Stimulated activated CD8-positive, alpha-beta memory T cell treated with anti-CD3 and anti-CD28 coated beads, Interleukin-4, amount 100 ng/mL, for 1 hour (primary cell): Measurements from ENCODE around the gene DDI2.
"Not testable (repeated sequence)": the region's sequence is repeated elsewhere in the genome, so short reads cannot be mapped to it uniquely, and the experiment has no call there.

ENCODE experiments used
- DNase-seq, 2 donors: peaks; one replicate each; pipeline ENCODE4 v3.0.0-alpha.2; 2020; ENCODE audit warnings: low read depth in 2 of 2, low spot score in 1 of 2

The DDI2 gene

DNA sequence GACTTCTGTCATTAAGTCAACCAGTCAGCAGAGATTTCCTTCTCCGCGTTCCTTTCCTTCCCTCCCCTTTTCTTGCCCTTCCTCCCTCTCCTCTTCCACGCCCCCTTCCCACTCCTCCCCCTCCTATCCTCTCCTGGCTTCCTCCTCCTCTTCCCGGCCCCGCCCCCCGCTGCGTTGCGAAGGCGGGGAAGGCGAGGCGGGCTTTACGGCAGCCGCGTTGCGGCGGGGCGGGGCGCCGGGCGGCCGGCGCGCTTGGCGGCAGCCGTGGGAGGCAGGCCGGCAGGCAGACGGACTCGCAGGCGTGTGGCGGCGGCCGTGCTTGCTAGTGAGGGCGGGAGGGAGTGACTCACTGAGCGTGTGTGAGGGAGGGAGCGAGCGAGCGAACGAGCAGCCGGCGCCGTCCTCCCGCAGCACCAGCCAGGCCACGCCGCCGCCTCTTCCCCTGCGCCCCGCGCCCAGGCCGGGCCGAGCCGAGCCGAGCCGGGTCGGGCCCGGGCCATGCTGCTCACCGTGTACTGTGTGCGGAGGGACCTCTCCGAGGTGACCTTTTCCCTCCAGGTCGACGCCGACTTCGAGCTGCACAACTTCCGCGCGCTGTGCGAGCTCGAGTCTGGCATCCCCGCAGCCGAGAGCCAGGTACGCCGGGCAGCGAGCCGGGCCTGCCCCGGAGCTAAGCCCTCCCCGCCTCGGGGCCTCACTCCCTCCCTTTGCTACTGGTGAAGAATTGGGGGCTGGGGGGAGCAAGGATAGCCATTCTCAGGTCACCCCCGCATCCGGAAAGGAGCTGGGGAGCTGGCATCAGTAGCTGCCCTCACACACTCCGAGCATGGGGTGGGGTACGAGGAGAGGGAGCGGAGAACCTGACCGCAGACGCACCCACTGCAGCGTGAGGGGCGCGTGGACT is at the start of gene DDI2:
Gene DDI2 (plus strand): TSS at position 286 of the 904 bp plus-strand sequence. CDS start 213 bp downstream, at position 499.
- DNase-seq, result peak; percentile 80 to 87

GRCh38 chr1:15568387-15569073 is 48.7 kb upstream of the DDI2 start:
- no peak for DNase-seq

DNA sequence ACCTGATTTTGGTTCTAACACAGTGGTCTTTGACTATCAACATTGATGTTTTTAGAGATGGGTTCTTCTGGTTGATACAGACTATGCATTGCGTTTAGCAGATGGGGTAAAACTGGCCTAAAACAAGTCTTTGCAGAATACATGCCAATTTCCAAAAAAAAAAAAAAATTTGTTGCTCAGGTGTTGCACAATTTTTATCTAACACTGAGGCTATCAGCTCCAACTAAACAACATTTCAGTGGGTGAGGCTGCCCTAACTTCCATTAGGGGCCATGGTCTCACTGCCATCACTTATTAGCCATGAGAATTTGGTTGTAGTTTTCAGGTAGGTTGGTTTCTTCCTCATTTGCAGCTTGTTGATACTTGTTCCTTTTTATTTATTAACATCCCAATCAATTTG is 46.4 kb upstream of the DDI2 start:
- no peak for DNase-seq

GRCh38 chr1:15571266-15571665 is 46.0 kb upstream of the DDI2 start:
- DNase-seq, result no peak

GRCh38 chr1:15573477-15573876 is 43.8 kb upstream of the DDI2 start:
- DNase-seq, result no peak

DNA sequence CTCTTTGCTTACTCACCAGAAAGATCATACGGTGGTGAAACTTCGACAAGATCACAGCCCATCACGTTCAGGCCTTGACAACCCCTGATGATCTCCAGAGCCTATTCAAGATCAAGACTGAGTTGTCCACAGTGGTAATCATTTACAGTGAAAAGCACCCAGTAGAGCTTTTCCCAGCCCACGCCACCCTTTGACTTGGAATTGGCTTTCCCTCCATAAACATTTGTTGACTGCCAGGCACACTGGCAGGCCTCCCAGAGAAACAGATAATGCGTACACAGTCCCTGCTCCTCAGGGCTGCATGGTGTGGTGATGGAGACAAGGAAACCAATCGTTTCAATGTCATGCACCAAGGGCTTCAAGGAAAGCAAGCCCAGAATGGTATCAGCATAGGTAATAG is 42.5 kb upstream of the DDI2 start:
- DNase-seq, result no peak

DNA sequence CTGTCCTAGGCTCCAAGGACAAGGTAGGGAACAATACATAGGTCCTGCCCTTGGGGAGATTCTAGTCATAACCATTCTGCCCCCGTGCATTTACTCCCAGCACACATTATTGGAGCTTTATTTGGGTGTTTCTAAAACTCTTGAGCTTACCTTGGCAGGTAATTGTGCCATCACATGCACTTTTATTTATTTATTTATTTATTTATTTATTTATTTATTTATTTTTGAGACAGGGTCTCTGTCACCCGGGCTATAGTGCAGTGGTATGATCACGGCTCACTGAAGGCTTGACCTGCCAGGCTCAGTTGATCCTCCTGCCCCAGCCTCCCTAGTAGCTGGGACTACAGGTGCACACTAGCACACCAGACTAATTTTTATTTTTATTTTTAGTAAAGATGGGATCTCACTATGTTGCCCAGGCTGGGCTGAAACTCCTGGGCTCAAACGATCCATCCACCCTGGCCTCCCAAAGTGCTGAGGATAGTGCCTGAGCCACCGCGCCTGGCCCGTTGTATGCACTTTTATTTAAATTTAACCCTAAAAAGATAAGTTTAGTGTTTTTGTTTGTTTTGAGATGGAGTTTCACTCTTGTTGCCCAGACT is 41.6 kb upstream of the DDI2 start:
- no peak for DNase-seq

GRCh38 chr1:15577691-15578090 is 39.6 kb upstream of the DDI2 start:
- DNase-seq, result no peak

- DNase-seq, result no peak
Observed at GRCh38 chr1:15578921-15579682, 38.2 kb upstream of the DDI2 start.

GRCh38 chr1:15579683-15580047 is 37.6 kb upstream of the DDI2 start:
- no peak for DNase-seq

DNA sequence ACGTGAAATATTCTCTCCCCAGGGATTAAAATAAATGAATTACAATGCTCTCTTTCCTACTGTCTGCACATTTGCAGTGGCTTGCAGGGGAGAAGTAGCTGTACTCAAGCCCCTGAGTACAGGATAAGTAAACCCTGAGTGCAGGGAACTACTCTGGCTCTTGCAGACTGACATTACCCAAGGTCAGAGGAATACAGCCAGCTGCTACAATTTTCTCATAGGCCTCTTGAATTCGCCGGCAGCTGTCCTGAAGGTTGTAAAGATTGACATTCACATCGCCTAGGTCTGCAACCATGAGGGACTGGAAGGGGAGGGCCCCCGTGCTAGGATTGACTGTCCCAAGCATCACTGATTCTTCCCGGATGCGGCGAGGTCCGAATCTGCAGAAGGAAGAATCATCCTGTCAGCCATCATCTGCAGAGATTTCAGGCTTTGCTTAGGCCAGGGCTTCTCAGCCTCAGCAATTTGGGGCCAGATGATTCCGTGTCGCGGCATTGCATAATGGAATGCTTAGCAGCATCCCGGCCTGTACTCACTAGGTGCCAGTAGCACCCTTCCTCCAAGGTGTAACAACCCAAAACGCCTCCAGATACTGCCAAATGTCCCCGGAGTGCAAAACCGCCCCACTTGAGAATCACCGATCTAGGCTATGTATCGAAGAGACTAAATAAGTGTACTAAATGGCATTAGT is 34.1 kb upstream of the DDI2 start:
- no peak for DNase-seq

DNA sequence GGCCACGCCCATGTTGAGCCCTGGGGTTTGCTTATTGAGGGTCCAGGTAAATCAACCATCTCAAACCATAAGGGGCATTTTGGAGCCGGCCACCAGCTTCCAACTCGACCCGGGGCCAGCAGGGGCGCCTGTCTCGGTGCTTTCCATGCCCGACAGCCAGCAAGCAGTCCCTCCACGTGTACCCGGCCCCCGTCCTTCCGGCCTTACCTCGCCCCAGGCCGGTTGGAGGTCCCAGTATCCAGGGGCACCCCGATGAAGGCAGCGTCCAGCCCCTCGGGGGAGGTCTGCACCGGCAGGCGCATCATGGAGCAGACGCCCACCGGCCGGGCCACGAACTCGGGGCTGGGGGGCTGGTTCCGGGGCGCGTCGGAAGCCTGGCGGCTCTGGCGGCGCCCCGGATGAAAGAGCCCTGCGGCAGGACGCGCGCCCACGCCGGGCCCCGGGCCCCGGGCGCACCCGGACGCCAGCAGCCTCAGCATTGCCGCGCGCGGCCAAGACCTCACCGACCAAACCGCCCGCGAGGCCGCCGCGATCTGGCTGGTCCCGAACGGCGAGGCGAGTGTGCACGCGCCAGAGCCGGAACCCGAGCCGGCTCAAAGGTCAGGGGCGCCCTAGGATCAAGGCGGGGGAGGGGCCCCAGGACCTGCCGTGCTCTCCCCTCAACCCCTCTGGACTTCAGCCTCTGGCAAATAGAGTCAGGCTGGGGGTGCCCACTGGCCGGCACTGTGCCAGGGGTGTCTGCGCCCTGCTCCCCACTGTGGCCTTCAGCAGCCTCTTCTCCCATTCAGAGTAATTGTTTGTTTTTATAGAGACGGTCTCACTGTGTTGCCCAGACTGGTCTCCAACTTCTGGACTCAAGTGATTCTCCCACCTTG is 32.5 kb upstream of the DDI2 start, which contains the start of gene AGMAT:
Gene AGMAT (minus strand): TSS at position 563 of the 875 bp plus-strand sequence. CDS start 84 bp downstream, at position 479.
- no peak for DNase-seq

- DNase-seq, result no peak
Observed at GRCh38 chr1:15592285-15592684, 25.0 kb upstream of the DDI2 start.

DNA sequence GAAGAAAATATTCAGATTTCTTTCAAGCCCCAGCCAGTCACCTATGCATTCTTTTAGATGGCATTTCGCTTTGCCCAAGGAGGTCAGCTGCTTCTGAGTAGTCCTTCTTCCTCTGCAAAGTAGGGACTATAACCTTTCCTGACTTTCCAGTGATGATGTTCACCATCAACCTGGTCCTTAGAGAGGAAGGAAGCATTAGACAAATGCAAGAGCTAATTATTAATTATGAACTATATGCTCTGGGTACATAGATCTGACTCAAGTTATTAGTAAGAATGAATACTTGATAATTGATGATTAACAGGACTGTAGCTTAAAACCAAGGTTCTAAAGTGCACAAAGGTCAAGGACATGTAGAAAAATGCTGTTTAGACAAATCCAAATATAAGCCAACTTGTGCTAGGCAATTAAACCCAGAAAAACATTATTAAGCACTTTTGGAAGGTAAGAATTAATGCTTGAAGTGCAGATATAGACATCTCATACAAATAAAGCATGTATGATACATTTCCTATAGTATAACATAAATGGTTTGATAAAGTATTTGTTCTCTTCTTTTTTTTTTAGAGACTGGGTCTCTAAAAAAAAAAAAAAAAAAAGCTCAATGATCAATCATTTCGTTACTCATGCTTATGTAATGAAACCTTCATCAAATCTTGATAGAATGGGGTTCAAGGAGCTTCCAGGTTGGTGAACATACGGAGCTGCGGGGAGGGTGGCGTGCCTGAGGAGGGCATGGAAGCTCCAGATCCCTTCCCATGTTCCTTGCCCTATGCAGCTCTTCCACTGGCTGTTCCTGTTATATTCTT is 21.2 kb upstream of the DDI2 start:
- DNase-seq, result no peak

- no peak for DNase-seq
Observed at GRCh38 chr1:15598436-15598835, 18.8 kb upstream of the DDI2 start.

- peak; percentile 75 to 85 for DNase-seq
Observed at GRCh38 chr1:15603050-15603965, 13.9 kb upstream of the DDI2 start.

DNA sequence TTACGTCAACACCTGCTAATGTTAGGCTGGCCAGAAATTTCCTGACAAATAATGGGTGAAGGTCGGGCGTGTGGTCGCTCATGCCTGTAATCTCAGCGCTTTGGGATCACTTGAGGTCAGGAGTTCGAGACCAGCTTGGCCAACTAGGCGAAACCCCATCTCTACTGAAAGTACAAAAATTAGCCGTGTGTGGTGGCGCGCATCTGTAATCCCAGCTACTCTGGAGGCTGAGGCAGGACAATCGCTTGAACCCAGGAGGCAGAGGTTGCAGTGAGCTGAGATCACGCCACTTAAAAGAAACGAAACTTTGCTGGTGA is 13.3 kb upstream of the DDI2 start:
- DNase-seq, result not testable (repeated sequence)

- DNase-seq, result not testable (repeated sequence)
Observed at GRCh38 chr1:15604400-15604799, 12.9 kb upstream of the DDI2 start.
